ENCODE data around the gene GMPPA. TPM values are rescaled to one million over a fixed set of nuclear protein-coding genes. Genes with fewer than 3 reads are reported as not detected.

GMPPA gene
- polyA plus RNA-seq, 1 donor (not counting 4 experiments of a cell fraction or from before 2014, with no cell fraction given) = 50.6 TPM

DNA sequence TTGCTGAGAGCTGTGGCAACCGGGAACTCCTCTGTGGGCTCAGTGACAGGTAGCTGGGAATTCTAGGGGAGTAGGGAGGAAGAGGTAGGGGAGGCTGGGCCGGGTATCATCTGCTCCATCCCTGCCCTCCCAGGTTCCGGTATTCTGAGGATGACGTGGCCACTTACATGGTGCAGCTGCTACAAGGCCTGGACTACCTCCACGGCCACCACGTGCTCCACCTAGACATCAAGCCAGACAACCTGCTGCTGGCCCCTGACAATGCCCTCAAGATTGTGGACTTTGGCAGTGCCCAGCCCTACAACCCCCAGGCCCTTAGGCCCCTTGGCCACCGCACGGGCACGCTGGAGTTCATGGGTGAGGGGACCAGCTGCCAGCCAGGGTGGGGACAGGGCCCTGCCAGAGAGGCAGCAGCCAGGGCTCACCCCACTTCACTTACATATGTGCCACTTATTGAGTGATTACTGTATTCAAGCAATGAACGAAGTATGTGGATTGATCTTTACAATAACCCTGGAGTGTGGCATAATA lies 8.0 kb upstream of the GMPPA start:
- Histone ChIP-seq H3K4me2 (ENCODE audit: control insufficient read depth, extremely low read depth, insufficient read depth, low read depth, low read length) (no peak overlapping the region), H3K9me3 (ENCODE audit: control insufficient read depth, low read depth, low read length) (no peaks in the 10 kb centered on the region), H3K4me3 (ENCODE audit: control insufficient read depth in 2 of 3, extremely low read depth in 1 of 3, insufficient read depth in 2 of 3, low read depth in 1 of 3, low read length in 3 of 3) (no peak overlapping the region), H2AFZ (ENCODE audit: control insufficient read depth, low read length) (no peak overlapping the region), H3K27me3 (ENCODE audit: control insufficient read depth, extremely low read depth, insufficient read depth, low read length) (peaks cover 34% of the 10 kb centered on the region), H3K79me2 (ENCODE audit: control insufficient read depth, insufficient read depth, low read length) (no peaks in the 10 kb centered on the region), H3K9me1 (ENCODE audit: control insufficient read depth, extremely low read depth, insufficient read depth, low read length) (no peaks in the 10 kb centered on the region), H3K9ac (ENCODE audit: control insufficient read depth, extremely low read depth, insufficient read depth, low read length) (no peak overlapping the region), H4K20me1 (ENCODE audit: control insufficient read depth, extremely low read depth, insufficient read depth, low read length) (peaks cover 3% of the 10 kb centered on the region), H3K36me3 (ENCODE audit: control insufficient read depth in 2 of 2, extremely low read depth in 1 of 2, insufficient read depth in 2 of 2, low read length in 2 of 2) (peaks cover 0 to 3% of the 10 kb centered on the region in 2 experiments), H3K27ac (ENCODE audit: control insufficient read depth, insufficient read depth, low read length) (no peak overlapping the region), H3K4me1 (ENCODE audit: control insufficient read depth, extremely low read depth, insufficient read depth, low read length) (no peaks in the 10 kb centered on the region)
- FAIRE-seq (no peak), DNase-seq (ENCODE audit: low read depth, low spot score) (no peak)
- TF ChIP-seq, protein P1, sequence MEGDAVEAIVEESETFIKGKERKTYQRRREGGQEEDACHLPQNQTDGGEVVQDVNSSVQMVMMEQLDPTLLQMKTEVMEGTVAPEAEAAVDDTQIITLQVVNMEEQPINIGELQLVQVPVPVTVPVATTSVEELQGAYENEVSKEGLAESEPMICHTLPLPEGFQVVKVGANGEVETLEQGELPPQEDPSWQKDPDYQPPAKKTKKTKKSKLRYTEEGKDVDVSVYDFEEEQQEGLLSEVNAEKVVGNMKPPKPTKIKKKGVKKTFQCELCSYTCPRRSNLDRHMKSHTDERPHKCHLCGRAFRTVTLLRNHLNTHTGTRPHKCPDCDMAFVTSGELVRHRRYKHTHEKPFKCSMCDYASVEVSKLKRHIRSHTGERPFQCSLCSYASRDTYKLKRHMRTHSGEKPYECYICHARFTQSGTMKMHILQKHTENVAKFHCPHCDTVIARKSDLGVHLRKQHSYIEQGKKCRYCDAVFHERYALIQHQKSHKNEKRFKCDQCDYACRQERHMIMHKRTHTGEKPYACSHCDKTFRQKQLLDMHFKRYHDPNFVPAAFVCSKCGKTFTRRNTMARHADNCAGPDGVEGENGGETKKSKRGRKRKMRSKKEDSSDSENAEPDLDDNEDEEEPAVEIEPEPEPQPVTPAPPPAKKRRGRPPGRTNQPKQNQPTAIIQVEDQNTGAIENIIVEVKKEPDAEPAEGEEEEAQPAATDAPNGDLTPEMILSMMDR (optimal IDR thresholded peaks at IDR 0.05 in 1 of 3, IDR thresholded peaks at IDR 0.05 in 1 of 3, conservative IDR thresholded peaks at IDR 0.05 in 1 of 3; ENCODE audit: extremely low read depth in 1 of 3, insufficient read depth in 2 of 3, low read length in 3 of 3) = no peak
- no peak for TF ChIP-seq EZH2 (IDR thresholded peaks at IDR 0.05; ENCODE audit: low read length)
- dilution Hi-C loops (cut with MboI; ENCODE audit: extremely low pct_ligation_motif_present, low sequenced_read_pairs) = no loop called here

DNA sequence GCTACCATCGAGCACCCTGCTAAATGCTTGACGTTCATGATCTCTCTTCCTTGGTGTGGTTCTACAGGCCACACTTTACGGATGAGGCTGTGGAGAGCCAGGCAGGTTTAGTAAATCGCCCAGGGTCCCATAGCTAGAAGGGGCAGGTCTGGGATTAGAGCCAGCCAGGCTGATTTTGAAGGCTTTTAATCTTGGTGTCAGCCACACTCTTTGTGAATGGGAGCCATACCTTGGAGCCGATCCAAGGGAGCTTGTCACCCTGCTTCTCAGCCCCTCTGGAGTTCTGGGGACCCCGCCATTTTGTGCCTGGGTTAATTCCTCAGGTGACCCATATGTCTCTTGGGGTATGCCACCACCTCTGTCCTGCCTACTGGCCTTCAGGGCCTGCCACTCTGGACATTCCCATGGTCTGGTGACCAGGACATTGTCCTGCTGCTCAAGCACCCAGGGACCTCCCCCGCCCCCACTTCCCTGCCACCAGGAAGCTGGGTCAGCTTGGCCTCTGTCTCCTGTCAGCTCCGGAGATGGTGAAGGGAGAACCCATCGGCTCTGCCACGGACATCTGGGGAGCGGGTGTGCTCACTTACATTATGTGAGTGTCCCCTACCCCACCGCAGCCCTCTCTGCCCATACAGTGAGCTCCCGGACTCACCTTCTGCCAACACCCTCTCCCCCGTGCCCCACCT lies 7.3 kb upstream of the GMPPA start:
- Histone ChIP-seq H4K20me1 (ENCODE audit: control insufficient read depth, extremely low read depth, insufficient read depth, low read length) (peaks cover 3% of the 10 kb centered on the region), H3K9me3 (ENCODE audit: control insufficient read depth, low read depth, low read length) (no peaks in the 10 kb centered on the region), H3K36me3 (ENCODE audit: control insufficient read depth in 2 of 2, extremely low read depth in 1 of 2, insufficient read depth in 2 of 2, low read length in 2 of 2) (peaks cover 0 to 1% of the 10 kb centered on the region in 2 experiments), H3K4me1 (ENCODE audit: control insufficient read depth, extremely low read depth, insufficient read depth, low read length) (no peaks in the 10 kb centered on the region), H3K27me3 (ENCODE audit: control insufficient read depth, extremely low read depth, insufficient read depth, low read length) (peaks cover 34% of the 10 kb centered on the region), H3K79me2 (ENCODE audit: control insufficient read depth, insufficient read depth, low read length) (no peaks in the 10 kb centered on the region), H2AFZ (ENCODE audit: control insufficient read depth, low read length) (no peak overlapping the region), H3K9me1 (ENCODE audit: control insufficient read depth, extremely low read depth, insufficient read depth, low read length) (no peaks in the 10 kb centered on the region), H3K4me3 (ENCODE audit: control insufficient read depth in 2 of 3, extremely low read depth in 1 of 3, insufficient read depth in 2 of 3, low read depth in 1 of 3, low read length in 3 of 3) (no peak overlapping the region), H3K4me2 (ENCODE audit: control insufficient read depth, extremely low read depth, insufficient read depth, low read depth, low read length) (no peak overlapping the region), H3K9ac (ENCODE audit: control insufficient read depth, extremely low read depth, insufficient read depth, low read length) (no peak overlapping the region), H3K27ac (ENCODE audit: control insufficient read depth, insufficient read depth, low read length) (no peak overlapping the region)
- DNase-seq (ENCODE audit: low read depth, low spot score) (no peak), FAIRE-seq (no peak)
- TF ChIP-seq, protein P1 (optimal IDR thresholded peaks at IDR 0.05 in 1 of 3, IDR thresholded peaks at IDR 0.05 in 1 of 3, conservative IDR thresholded peaks at IDR 0.05 in 1 of 3; ENCODE audit: extremely low read depth in 1 of 3, insufficient read depth in 2 of 3, low read length in 3 of 3) = no peak
- dilution Hi-C loops (cut with MboI; ENCODE audit: extremely low pct_ligation_motif_present, low sequenced_read_pairs) = no loop called here
